Upper lobe of left lung (tissue), 4 donors: ENCODE data around the gene LARGE1.

Source experiments
- CTCF ChIP-seq, 6 experiments: fragments of 450-650 bp in 4 of 6; fragments of 200-600 bp in 2 of 6; sonication (generic) in 2 of 6; IDR thresholded peaks; one replicate each; pipeline ENCODE4 v1.5.1; 2016 to 2019; ENCODE audit warnings: antibody characterized with exemption in 6 of 6
- POLR2A ChIP-seq, 4 donors: fragments of 450-650 bp; IDR thresholded peaks; one replicate each; pipeline ENCODE4 v1.5.1; 2016 to 2017; ENCODE audit warnings: antibody characterized with exemption in 4 of 4, mild to moderate bottlenecking in 2 of 4
- POLR2AphosphoS5 ChIP-seq, 2 donors: sonication (generic); formaldehyde crosslinking; IDR thresholded peaks; one replicate each; pipeline ENCODE4 v1.5.1; 2017; ENCODE audit warnings: antibody characterized with exemption in 2 of 2

GRCh38 chr22:33913188-33913587 lies 7.1 kb downstream of the LARGE1 start:
- no peak for TF ChIP-seq POLR2A (IDR thresholded peaks at IDR 0.05)
- no peak for TF ChIP-seq CTCF (IDR thresholded peaks at IDR 0.05)
- no peak for TF ChIP-seq POLR2AphosphoS5 (IDR thresholded peaks at IDR 0.05)
